Stimulated activated CD8-positive, alpha-beta memory T cell treated with anti-CD3 and anti-CD28 coated beads, Interleukin-7, amount 100 ng/mL, for 1 hour (primary cell): ENCODE data around the gene SERPINA6.
"Not testable (repeated sequence)": the region's sequence is repeated elsewhere in the genome, so short reads cannot be mapped to it uniquely, and the experiment has no call there.

ENCODE experiments used
- DNase-seq, 2 donors: peaks; one replicate each; pipeline ENCODE4 v3.0.0-alpha.2; 2020; ENCODE audit warnings: low read depth in 2 of 2

Gene SERPINA6

GRCh38 chr14:94322648-94323570 lies at the start of gene SERPINA6:
Gene SERPINA6, minus strand, starts transcription at chr14:94323336. Its CDS starts 8,688 bp downstream, at chr14:94314648.
- DNase-seq = no peak

DNA sequence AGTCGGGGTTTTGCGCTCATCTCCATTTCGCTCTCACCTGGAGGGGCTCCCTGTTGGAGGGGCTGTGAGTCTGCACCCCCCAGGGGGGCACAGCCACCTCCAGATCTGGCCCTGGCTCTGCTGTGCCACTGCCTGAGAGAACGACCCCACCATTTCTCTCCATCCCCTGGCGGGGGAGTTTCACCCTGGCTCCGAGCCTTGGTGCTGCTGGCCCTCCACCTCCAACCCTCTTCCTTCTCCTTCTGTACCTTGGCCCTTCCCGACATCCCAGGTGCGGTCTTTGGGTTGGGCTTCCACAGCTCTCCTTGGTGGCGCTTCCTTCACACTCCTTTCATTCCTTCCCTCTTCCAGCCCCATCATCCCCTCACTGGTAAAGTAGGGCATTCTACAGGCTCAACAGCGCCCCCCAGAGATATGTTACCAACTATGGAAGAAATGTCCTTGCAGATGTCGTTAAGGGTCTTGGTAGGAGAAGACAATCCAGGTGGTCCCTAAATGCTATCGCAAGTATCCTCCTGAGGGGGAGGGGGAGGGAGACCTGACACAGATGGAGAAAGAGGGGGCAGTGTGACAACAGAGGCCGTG lies 49.0 kb upstream of the SERPINA6 start:
- no peak for DNase-seq

DNA sequence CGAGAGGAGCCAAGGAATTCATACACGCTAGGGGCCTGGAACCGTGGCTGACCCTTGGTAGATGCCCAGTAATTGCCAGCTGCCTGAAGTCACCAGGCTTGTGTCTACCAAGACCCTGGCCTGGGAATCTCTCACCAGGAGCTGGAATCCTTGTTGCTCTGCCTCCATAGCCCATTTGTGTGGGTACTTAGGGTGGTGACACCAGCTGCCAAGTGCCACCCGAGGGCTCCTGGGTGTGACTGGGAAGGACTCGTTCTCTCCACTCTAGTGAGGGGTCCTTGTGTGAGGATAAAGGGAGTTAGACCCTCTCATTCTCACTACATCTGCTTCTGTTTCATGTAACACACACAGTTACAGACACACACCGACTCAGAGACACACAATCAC lies 47.4 kb upstream of the SERPINA6 start:
- DNase-seq = no peak

DNA sequence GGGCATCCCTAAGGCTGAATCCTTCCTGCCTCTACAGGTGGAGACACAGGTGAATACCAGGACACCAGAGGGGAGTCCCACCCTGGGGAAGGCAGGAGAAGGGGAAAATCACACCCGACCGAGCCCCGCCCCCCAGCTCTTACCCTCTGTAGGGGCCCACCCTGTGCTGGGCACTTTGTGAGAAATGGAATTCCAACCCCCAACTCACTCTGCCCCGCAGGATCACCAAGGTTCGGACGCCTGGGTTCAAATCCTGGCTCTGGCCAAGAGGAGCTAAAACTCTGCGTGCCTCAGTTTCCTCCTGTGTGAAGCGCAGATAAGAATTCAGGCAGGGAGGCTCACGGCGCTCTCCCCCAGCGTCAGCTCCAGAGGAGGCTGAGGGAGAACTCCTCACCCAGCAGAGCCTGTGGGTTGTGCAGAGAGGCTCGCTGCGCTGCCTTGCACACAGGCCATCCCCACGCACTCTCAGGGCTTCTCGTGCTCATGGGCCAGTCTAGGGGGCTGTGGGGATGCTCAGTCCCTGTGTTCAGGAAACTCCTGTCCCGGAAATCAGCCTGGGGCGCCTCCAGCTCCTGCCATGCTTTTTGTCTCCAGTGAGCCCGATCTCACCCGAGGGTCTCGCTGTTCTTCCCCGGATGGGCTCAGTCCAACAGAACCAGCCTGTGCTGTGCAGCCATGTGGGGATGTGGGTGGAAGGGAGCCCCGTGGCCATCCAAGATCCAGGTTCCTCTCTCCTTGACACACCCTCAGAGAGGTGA lies 46.8 kb upstream of the SERPINA6 start:
- not testable (repeated sequence) for DNase-seq

DNA sequence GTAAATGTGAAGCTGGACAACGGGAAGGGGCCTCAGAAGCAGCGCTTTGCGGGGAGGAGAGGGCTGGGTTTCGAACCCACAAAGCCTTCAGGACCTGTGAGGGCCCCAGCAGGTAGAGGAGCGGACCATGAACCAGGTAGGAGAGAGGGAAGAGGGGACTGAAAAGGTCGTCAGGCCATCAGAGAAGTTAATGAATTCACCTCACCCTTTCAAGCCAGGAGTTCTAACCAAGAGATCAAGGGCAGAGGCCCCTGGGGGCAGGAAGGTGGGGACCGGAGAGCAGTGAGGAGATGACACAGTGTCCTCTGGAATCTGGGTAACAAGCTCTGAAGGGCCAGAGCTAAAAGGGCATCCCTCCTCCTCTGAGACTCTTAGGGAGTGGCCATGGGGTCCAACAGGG lies 45.8 kb upstream of the SERPINA6 start:
- no peak for DNase-seq

DNA sequence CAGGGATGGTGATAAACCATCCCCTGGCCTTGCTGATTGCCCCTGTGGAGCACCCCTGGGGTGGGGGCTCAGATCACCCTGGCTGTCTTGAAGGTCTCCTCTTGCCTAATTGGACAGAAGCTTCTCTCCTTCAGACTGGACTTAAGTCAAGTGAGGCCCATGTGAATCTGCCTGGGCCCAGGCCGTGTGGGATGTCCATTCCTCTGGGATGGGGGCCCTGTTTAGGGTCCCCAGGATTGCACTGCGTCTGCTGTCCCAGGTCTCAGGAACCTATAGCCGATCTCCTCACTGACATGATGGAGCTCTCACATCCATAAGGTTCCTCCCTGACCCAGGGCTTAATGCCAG lies 45.1 kb upstream of the SERPINA6 start:
- no peak for DNase-seq

DNA sequence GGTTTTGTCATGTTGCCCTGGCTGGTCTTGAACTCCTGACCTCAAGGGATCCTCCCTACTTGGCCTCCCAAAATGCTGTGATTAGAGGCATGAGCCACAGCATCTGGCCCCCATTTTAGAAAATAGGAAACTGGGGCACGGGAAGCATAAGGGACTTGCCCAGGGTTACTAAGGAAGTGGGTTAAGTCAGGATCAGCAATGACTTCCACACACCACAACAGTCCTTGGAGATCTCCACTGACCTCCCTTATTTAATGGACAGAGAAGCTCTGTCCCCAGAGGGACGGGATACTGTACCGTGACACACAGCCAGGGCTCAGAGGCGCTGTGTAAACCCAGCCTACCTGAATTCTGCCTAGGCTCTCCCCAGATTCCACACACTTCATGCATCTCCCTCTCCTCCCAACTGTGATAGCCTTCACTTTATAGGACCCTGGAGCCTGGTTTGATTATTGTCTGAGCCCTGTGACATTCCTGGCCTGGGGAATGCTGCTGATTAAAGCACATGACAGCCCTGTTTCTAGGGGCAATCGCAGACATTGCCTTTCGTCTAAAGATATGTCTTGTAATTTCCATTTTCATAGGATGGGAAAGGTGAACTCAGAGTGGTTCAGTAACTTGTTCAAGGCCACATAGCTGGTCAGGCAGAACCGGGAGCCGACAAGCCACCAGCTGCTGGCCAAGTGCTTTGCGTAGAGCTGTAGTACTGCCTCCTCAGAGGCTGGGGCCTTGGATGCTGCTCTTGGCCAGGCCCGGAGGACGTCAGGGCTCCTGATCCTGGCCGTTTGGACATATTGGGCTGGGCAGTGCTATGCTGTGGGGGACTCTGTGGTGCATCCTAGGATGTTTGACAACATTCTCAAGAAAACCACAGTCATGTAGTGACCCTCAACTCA lies 44.5 kb upstream of the SERPINA6 start:
- no peak for DNase-seq

DNA sequence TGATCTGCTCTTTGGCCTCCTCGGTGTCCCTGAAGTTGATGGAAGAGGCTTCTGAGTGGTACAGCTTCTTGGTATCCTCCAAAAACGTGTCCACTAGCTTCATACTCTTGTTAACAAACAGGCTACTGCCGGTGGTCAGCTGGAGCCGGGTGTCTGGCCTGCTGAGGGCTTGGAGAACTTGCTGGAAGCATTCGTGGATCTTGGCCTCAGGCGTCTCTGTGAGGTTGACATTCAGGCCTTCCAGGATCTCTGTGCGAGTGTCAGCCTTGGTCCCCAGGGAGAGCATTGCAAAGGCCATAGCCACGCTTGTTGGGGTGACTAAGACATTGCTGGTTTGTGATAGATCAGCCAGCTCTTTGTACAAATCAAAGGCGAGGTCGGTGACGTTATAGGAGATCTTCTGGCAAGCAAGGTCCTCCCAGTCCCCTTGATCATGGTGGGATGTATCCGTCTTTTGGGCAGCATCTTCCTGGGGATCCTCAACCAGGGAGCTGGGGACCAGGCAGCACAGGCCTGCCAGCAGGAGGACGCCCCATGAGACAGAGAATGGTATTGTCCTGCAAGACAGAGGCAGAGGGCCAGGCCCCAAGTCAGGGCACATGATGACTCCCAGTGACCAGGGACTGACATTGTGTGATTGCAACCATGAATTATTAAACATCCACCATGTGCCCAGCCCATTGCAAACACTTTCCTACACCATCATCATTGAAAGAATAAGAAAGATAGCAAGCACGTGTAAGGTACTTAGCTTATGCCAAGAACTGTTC lies 43.2 kb upstream of the SERPINA6 start, which contains the start of gene SERPINA2:
TSS of gene SERPINA2 (minus strand) at position 553 of the 770 bp plus-strand sequence.
- no peak for DNase-seq

GRCh38 chr14:94365624-94366023 lies 42.5 kb upstream of the SERPINA6 start:
- no peak for DNase-seq

GRCh38 chr14:94364964-94365363 lies 41.8 kb upstream of the SERPINA6 start:
- no peak for DNase-seq

DNA sequence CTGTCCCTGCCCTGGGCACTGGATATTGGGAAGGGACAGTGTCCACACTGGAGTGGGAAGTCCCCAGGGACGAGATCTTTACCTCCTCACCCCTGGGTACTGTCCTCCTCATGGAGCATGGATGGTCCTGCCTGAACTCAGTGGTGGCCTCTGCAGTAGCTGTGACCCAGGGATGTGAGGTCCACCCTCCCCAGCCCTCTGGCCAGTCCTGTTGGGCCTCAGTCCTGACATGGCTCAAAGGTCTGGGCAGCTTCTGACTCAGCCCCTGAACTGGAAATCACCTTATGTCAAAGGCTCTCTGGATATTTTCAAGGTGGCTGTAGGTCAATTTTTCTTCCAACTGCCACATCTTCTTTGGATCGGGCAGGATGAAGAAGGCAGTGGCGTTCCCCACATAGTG lies 40.9 kb upstream of the SERPINA6 start:
- DNase-seq = no peak

DNA sequence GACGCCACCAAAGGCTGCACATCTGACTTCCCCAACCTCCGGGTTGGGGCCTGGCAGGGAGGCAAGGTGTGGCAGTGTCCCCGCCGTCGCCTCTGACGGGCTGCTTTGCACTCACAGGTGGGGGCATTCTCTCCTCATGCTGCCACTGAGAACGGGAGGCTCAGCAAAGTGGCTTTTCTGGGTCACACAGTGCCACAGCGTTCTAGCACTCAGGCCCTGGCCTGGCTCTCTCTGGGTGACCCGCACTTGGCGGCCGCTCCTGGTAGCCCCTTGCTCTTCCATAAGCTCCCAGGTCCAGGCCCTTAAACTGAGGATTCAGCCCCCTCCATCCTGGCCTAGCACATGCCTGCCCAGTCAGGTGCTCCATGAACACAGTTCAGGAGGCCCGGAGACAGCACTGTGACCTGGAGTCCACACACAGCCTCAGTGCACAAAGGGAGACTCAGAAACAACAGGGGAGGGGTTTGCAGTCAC lies 40.1 kb upstream of the SERPINA6 start:
- no peak for DNase-seq

DNA sequence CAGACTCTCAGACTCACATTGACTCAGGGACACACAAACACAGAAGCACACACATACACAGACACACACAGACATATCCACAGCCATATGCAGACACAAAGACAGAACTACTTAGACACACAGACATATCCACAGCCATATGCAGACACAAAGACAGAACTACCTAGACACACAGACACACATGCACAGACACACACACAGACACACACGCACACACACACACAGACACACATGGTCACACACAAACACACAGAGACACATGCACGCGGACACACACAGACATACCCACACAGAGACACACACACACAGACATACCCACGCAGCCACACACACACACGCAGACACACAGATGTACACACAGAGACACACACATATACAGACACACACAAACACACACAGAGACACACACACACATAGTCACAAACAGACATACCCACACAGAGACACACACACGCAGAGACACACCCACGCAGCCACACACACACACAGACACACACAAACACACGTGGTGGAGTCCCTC lies 39.5 kb upstream of the SERPINA6 start:
- DNase-seq = no peak

GRCh38 chr14:94361682-94362081 lies 38.5 kb upstream of the SERPINA6 start:
- no peak for DNase-seq

- no peak for DNase-seq
Observed at GRCh38 chr14:94360945-94361565, 37.9 kb upstream of the SERPINA6 start.

GRCh38 chr14:94357166-94357565 lies 34.0 kb upstream of the SERPINA6 start:
- no peak for DNase-seq

- DNase-seq = no peak
Observed at GRCh38 chr14:94356379-94357056, 33.4 kb upstream of the SERPINA6 start.

DNA sequence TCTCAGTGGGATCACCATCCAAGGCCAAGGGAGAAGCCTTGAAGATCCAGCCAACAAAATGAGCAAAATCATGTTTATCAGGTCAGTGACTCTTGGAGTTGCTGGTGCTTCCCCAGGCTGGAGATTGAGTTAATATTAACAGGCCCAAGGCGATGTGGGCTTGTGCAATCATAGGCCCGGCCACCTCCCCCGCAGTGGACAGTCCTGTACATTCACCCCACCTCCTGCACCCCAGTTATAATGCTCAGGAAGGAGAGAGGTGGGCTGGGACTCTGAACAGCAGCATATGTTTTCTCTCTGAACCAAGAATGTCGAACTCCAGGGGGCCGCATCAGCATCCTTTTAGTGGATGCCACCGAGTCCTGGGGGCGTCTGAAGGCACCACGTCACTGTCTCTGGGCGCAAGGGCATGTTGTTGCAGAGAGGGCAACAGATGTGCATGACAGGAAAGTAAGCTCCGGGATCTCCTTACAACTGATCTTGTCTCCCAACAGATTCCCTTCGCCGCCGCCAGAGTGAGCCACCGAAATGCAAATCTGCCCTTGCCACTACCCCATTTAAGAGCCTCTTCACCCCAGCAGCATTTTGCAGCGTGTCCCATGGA lies 32.2 kb upstream of the SERPINA6 start:
- no peak for DNase-seq

DNA sequence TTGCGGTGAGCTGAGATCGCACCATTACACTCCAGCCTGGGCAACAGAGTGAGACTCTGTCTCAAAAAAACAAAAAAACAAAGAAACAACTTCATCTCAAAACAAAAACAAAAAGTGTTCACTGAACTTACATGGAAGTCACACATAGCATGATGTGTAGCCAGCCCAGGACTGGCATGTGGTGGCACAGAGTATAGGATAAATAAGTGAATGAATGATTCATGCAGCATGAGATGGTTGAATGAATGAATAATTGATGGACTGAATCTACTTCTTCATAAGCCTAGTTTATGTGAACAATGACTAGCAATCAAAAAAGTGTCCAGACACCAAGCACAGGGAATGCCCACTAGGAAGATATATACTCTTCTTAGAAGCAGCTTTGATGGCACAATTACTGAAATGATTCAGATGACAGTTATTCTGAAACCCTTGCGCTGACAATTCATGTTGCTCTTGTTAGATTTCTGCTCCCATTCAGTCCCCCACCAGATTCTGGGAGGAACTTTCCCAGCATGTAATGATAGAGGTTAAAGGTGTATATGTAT lies 31.6 kb upstream of the SERPINA6 start:
- no peak for DNase-seq
